ENCODE data around the gene SHISAL2A. TPM values are rescaled to one million over a fixed set of nuclear protein-coding genes. Genes with fewer than 3 reads are reported as not detected.
A peak's percentile ranks its signal among the peaks of the same experiment; 100 is the strongest.

The SHISAL2A gene
- total and polyA plus RNA-seq, 2 of the 8 experiments (the other 6 are each of a cell fraction or from before 2014, with no cell fraction given): 0.74 to 2.1 TPM

DNA sequence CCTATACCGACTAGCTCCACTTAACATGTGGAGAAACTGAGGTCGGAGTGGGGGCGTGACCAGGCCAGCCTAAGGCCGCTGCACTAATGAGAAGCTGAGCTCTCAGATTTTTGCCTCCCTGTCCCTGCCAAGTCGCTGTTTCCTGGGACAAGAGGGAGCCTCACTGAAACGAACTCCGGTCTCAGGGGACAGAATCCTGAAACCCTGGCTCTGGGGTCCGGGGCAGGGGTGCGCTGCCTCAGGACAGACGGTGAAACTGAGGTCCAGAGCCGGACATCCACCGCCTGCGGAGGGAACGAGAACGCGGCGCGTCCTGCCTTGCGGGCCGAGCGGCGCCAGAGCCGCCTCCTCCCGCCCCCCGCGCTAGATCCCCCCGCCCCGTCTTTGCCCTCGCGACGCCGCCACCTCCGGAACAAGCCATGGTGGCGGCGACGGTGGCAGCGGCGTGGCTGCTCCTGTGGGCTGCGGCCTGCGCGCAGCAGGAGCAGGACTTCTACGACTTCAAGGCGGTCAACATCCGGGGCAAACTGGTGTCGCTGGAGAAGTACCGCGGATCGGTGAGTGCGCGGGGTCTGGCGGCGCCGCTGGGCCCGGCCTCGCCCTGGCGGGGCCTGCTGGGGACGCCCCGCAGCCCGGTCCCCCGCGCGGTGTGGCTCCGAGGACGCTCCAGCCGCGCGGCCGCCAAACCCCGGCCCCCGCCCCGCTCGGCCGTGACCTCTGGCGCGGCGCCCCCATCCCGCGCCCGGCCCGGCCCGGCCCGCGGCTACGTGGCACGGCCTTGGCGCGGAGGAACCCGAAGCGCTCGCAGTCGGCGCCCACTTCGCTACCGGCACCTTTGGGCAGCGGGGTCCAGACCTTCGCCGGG, 30.7 kb upstream of the SHISAL2A start, which contains the start of gene GPX7:
Gene GPX7, plus strand, starts transcription at position 381 of the 865 bp plus-strand sequence. Its CDS starts 39 bp downstream, at position 420.
- Histone ChIP-seq H3K23ac (ENCODE audit: insufficient read length) (no peak within 1 kb of the TSS), H3K4ac (replicated peaks; ENCODE audit: insufficient read length, low read depth, low read length) (no peak within 1 kb of the TSS), H3K14ac (ENCODE audit: insufficient read length) (no peak within 1 kb of the TSS), H4K20me1 (replicated peaks in 1 of 2; ENCODE audit: control insufficient read depth in 1 of 2, insufficient read depth in 2 of 2, low read length in 2 of 2) (no peaks in the 10 kb centered on the region), H2BK15ac (ENCODE audit: low read length) (no peak within 1 kb of the TSS), H3K27me3 (replicated peaks in 1 of 4; ENCODE audit: control insufficient read depth in 3 of 4, extremely low read depth in 1 of 4, insufficient read depth in 3 of 4, low read length in 3 of 4) (peaks cover 2 to 35% (median 31%) of the 10 kb centered on the region in 4 experiments), H3K79me1 (ENCODE audit: low read depth, low read length) (no peaks in the 10 kb centered on the region), H3K9me3 (ENCODE audit: insufficient read depth in 2 of 2, low read depth in 1 of 2, low read length in 1 of 2) (no peaks in the 10 kb centered on the region), H4K5ac (ENCODE audit: insufficient read length, low read depth, low read length) (peak within 1 kb of the TSS; percentile 34), H2BK12ac (ENCODE audit: low read depth, low read length) (peak within 1 kb of the TSS; percentile 70; the same call in 1 of the 2 replicates), H3K4me1 (replicated peaks in 1 of 4; ENCODE audit: control insufficient read depth in 3 of 4, insufficient read depth in 4 of 4, low read length in 3 of 4) (peaks cover 0 to 10% (median 2%) of the 10 kb centered on the region in 4 experiments; a peak in 2 of 7 replicates), H3K36me3 (ENCODE audit: control insufficient read depth in 2 of 4, insufficient read depth in 4 of 4, low read length in 3 of 4) (0 out of 8 replicates have a peak, but pooled peaks cover 0 to 2% (median 0%) of the 10 kb centered on the region in 4 experiments), H3K23me2 (ENCODE audit: low read depth, low read length) (peaks cover 8% of the 10 kb centered on the region), H3K27ac (ENCODE audit: low read depth, low read length) (no peak within 1 kb of the TSS), H2BK20ac (ENCODE audit: low read length) (no peak within 1 kb of the TSS), H2BK120ac (replicated peaks; ENCODE audit: low read depth, low read length) (no peak within 1 kb of the TSS), H4K8ac (ENCODE audit: extremely low read depth, insufficient read depth, low read length) (peak within 1 kb of the TSS; percentile 72), H3K18ac (ENCODE audit: extremely low read depth, low read length) (peak within 1 kb of the TSS; percentile 85; the same call in 1 of the 2 replicates), H3K9ac (replicated peaks in 1 of 4; ENCODE audit: extremely low read depth in 1 of 4, low read depth in 3 of 4, low read length in 3 of 4) (peak within 1 kb of the TSS; percentile 38 to 69 (median 51); a peak in 6 of 7 replicates), H3K4me2 (ENCODE audit: insufficient read depth in 1 of 2, low read depth in 2 of 2, low read length in 2 of 2) (peak within 1 kb of the TSS; percentile 77 to 80), H4K91ac (replicated peaks; ENCODE audit: insufficient read length, low read length) (peak within 1 kb of the TSS; percentile 79), H3K56ac (replicated peaks; ENCODE audit: insufficient read length, low read depth, low read length) (no peak within 1 kb of the TSS), H2AK5ac (ENCODE audit: low read depth, low read length) (no peak within 1 kb of the TSS), H2AFZ (ENCODE audit: low read length) (peak within 1 kb of the TSS; percentile 86), H2BK5ac (ENCODE audit: low read depth, low read length) (peak within 1 kb of the TSS; percentile 67; the same call in 1 of the 2 replicates), H3K4me3 (ENCODE audit: extremely low read depth in 1 of 4, insufficient read depth in 2 of 4, low read depth in 3 of 4, low read length in 4 of 4) (peak within 1 kb of the TSS; percentile 33 to 65 (median 51)), H3K79me2 (ENCODE audit: control insufficient read depth in 1 of 2, insufficient read depth in 2 of 2, low read length in 2 of 2) (no peaks in the 10 kb centered on the region)
- CTCF ChIA-PET (ENCODE audit: partially characterized antibody): interaction anchor here (1.2 kb wide), 1 partner anchor 33 kb away, joined by 3 read pairs; no protein-coding TSS in a partner anchor
- DNase-seq (ENCODE audit: low read depth in 1 of 2, low spot score in 2 of 2): peak in 1 of 2 experiments; percentile 66
- FAIRE-seq: no peak
- POLR2A ChIA-PET (ENCODE audit: partially characterized antibody): interaction anchor here (0.7 to 3.6 kb wide), 10 partner anchors 9 to 73 kb away, joined by 3 to 9 read pairs (median 4); partner anchors contain the start of genes SHISAL2A and TUT4
- WGBS, 2 experiments (ENCODE audit: extremely low coverage in 1 of 2, insufficient coverage in 1 of 2, insufficient read length in 1 of 2, insufficient replicate concordance in 2 of 2, low coverage in 1 of 2, low lambda C conversion rate in 2 of 2, missing lambda C conversion rate in 1 of 2): 7% methylated on average over 49 of the region's 97 CpGs; no CpG with 5 or more reads in 1 of the 2 experiments
- TF ChIP-seq, protein P1, sequence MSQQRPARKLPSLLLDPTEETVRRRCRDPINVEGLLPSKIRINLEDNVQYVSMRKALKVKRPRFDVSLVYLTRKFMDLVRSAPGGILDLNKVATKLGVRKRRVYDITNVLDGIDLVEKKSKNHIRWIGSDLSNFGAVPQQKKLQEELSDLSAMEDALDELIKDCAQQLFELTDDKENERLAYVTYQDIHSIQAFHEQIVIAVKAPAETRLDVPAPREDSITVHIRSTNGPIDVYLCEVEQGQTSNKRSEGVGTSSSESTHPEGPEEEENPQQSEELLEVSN (IDR thresholded peaks at IDR 0.05): peak; percentile 67
- TF ChIP-seq ASH2L (IDR thresholded peaks at IDR 0.05; ENCODE audit: low read length) (peak; percentile 25), POLR2A (IDR thresholded peaks at IDR 0.05; ENCODE audit: control extremely low read depth in 1 of 2, low read depth in 2 of 2, low read length in 2 of 2) (peak in 1 of 2 experiments; percentile 31; a peak in 2 of 3 replicates), CHD2 (IDR thresholded peaks at IDR 0.05; ENCODE audit: low read length) (no peak), EGR1 (IDR thresholded peaks at IDR 0.05; ENCODE audit: borderline replicate concordance, low read depth, low read length) (peak; percentile 11; the same call in 1 of the 2 replicates), PHF8 (conservative IDR thresholded peaks at IDR 0.05; ENCODE audit: low read depth, low read length) (peak; percentile 40), MAX (IDR thresholded peaks at IDR 0.05) (peak; percentile 70), RXRA (IDR thresholded peaks at IDR 0.05; ENCODE audit: insufficient read depth, low read depth, low read length) (no peak)

Data from H1 (cell line).